Muscle of back (tissue), 11 donors: ENCODE data around the gene CAPNS2. TPM values are rescaled to one million over a fixed set of nuclear protein-coding genes. Genes with fewer than 3 reads are reported as not detected.
"Not testable (repeated sequence)": the region's sequence is repeated elsewhere in the genome, so short reads cannot be mapped to it uniquely, and the experiment has no call there.

ENCODE experiments used
- DNase-seq, 3 donors: peaks; one replicate each; pipeline versions ENCODE4 v3.0.0 to v3.0.0-alpha.2; 2013
- polyA plus RNA-seq, 10 donors: library from polyadenylated mRNA; unstranded; fragments of 120-200 nt; gene quantifications; one replicate each; pipeline ENCODE4 v1.2.1, GENCODE V29; 2013; ENCODE audit not compliant: insufficient read length in 10 of 10

CAPNS2 gene
- polyA plus RNA-seq, 10 donors, result 0.16 to 10.6 (median 0.42) TPM; not detected in 4

GRCh38 chr16:55565086-55565485 is 1.4 kb upstream of the CAPNS2 start:
- no peak for DNase-seq

DNA sequence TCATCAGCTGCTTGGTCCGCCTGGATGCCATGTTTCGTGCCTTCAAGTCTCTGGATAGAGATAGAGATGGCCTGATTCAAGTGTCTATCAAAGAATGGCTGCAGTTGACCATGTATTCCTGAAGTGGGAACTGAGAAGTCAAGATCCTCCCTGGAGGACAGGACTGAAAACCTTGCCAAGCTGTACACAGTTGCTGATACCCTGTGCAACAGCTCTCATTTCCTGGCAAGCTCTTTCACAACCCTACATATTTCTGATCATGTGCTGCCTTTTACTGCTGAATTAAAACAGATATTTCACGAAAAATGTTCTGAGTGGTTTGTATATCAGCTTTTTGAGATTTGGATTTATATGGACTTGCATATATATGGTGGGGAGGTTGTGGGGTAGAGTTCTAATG is 898 bp downstream of the CAPNS2 start:
- DNase-seq, result peak in 1 of 3 donors; percentile 43

- DNase-seq, result no peak
Measured at GRCh38 chr16:55568207-55568606, 1.7 kb downstream of the CAPNS2 start.

DNA sequence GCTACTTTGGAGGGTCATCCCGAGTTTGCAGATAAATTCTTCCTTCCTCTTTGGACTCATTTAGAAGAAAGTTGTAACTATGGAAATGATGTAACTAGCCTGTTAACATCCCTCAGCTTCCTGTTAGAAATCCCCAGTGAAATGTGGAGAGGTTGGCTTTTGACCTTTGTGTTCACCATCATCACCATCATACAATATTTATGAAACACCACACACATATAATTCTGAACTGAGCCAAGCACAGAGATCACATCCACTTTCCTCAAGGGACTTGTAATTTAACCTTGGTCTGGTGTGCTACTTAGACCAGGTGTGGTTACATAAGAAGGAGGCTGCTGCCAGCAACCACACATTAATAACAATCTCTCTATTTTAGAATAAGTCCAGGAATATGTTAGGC is 2.5 kb downstream of the CAPNS2 start:
- peak; percentile 74 to 90 (median 75) for DNase-seq

DNA sequence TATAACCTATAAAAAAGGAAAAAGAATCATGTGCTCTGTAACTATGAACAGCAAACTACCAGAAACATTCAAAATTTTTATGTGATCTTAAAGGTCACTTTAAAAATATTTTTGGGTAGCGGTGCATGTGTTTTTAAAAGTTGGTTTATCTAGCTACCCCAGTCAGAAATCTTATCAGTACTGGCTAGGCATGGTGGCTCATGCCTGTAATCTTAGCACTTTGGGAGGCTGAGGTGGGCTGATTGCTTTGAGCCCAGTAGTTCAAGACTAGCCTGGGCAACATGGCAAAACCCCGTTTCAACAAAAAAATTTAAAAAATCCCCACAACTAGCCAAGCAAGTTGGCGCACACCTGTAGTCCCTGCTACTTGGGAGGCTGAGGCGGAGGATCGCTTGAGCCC is 3.7 kb downstream of the CAPNS2 start:
- peak in 1 of 3 donors; percentile 7 for DNase-seq

DNA sequence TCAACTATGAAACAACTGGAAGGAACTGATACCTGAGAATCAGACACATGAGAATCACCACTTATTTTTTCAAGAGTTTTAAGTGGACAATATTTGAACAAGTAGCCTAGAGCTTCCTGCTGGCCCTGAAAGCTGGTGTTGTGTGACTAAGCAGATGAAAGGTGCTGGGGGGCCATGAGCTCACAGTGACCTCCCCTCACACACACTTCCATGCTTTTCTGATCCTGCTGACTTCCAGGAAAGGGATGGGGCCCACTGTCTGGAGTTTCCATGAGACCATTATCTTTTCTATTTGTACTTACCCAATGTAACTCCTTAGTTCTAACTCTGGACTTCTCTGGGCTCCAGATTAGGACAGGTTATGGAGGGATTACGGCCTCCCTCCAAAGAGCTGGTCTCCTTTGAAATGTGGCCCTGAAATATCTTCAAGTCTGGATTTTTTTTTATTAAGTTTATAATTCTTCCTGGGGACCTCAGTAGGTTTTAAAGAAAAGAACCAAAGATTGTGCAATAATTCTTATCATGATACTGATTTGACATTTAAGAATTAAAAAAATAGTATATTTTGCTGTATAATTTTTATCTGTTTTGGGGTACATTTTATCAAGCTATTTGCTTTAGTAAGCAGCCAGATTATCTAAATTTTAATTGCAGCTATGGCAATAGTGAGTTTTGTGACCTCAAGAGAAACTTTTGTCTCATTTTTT is 4.9 kb downstream of the CAPNS2 start:
- peak in 1 of 3 donors; percentile 35 for DNase-seq

DNA sequence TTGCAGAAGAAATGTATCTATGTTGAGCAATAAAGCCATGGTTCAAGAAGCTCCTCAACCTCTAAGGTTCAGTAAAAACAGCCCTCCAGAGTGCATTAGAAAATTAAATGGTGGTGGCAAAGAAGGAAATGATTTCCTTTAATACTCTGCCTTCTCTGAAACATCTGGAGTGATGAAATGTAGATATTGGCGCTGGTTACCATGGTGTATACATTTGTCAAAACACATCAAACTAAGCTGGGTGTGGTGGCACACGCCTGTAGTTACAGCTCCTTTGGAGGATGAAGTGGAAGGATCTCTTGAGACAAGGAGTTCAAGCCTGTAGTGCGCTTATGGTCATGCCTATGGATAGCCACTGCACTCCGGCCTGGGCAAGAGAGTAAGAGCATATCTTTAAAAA is 6.0 kb downstream of the CAPNS2 start:
- DNase-seq, result peak in 1 of 3 donors; percentile 37

DNA sequence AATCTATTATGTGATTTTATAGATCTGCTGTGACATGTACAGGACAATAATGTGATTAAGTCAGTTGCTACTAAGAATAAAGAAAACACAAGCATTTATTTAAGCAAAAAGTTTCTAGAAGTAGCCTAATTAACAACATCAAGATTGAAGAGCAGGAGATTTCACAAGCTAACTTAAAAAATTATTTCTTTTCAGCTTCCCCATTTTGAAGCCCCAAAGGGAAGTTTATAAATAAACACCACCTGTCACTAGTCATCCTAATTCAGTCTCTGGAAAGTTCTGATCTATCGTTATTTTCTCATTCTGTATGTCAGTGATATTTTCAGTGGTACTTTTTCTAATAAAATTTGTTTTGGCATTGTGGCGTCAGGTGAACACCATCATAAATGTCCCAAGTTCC is 8.3 kb downstream of the CAPNS2 start:
- DNase-seq, result no peak

- DNase-seq, result peak; percentile 70 to 89 (median 79)
Measured at GRCh38 chr16:55575496-55575895, 9.0 kb downstream of the CAPNS2 start.

GRCh38 chr16:55576384-55576783 is 9.9 kb downstream of the CAPNS2 start:
- peak; percentile 80 to 95 (median 90) for DNase-seq

DNA sequence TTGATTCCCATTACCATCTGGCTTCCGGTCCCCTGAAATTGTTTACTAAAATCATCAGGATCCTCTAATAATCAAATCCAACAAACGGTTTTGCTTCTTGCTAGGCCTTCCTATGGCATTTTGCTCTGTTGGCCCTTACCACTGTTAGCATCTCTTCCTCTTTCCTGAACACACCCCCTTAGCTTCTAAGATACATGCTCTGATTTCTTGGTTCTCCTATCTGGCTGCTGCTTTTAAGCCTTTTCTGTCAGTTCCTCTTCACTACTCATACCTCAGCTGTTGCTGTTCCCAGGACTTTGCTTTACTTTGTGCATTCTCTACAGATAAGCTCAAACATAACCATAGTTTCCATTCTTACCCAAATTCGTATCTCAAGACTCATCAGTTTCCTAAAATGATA is 11.4 kb downstream of the CAPNS2 start:
- DNase-seq, result peak in 1 of 3 donors; percentile 10

- DNase-seq, result no peak
Measured at GRCh38 chr16:55585631-55586030, 19.1 kb downstream of the CAPNS2 start.

- DNase-seq, result no peak
Measured at GRCh38 chr16:55588799-55589198, 22.3 kb downstream of the CAPNS2 start.

- no peak for DNase-seq
Measured at GRCh38 chr16:55592306-55592705, 25.8 kb downstream of the CAPNS2 start.

- no peak for DNase-seq
Measured at GRCh38 chr16:55597928-55598327, 31.4 kb downstream of the CAPNS2 start.

DNA sequence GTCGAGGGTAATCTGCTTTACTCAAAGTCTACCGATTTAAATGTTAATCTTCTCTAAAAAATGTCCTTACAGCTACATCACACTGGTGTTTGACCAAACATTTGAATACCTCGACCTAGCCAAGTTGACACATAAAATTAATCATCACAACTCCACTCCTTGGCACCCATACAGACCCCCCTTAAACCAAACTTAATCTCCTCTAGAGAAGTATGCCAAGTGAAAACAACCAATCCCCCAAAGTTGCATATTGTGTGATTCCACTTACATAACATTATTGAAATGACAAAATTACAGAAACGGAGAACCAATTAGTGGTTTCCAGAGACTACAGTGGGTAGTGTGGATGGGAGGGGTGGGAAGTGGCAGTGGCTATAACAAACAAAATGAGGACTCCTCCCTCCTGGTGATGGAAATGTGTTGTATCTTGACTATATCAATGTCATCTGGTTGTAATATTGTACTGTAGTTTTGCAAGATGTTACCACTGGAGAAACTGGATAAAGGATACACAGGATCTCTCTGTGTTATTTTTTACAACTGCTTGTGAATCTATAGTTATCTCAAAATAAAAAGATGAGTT is 39.4 kb downstream of the CAPNS2 start:
- DNase-seq, result peak in 1 of 3 donors; percentile 21

DNA sequence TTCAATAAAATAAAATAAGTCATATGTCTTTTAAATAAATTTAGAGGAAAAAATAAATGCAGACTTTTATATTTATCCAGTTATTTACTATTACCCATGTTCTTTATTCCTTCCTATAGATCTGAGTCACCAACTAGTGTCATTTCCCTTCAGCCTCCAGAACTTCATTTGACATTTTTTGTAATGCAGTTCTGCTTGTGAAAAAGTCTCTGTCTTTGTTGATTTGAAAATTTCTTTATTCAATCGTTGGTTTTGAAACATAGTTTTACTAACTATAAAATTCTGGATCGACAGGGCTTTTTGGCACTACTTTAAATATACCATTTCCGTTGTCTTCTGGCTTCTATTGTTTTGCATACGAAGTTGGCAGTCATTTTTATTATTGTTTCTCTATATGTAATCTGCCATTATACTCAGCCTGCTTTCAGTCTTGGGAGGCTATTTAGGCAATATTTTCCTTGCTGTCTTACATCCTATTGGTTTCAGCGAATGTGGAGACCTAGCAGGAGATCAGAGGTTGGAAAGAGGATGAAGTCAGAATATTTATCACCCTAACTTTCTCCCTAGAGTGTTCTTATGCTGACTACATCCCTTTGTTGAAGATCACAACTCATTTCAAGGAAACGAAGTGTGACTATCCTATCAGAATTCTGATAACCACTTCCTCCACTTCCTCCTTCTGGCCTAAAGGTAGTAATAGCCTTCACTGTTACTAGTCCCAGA is 47.3 kb downstream of the CAPNS2 start:
- no peak for DNase-seq

DNA sequence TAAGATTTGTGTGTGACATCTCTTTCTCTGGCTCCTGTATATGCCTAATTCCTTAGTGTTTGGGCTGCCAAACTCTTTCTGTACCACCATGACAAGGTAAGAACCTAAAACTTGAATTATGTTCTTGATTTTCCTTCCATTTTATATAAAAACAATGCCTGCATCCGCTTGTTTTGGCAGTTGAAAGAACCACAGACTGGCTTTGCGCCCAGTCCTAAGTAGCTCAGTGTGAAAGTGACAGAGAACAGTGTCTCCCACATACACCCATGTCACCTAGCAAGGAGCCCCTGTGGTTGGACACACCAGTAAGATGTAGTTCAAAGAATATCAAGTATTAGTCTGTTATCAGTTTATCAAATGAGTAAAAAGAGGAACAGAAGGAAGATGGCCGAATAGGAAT is 48.6 kb downstream of the CAPNS2 start:
- DNase-seq, result no peak

GRCh38 chr16:55615670-55616069 is 49.2 kb downstream of the CAPNS2 start:
- not testable (repeated sequence) for DNase-seq
